ENCODE measurements around the gene NDRG3.

GRCh38 chr20:36791862-36792261 is 46.0 kb upstream of the NDRG3 start:
- TF ChIP-seq CTCF (IDR thresholded peaks at IDR 0.05) (no peak), EP300 (IDR thresholded peaks at IDR 0.05) (no peak), POLR2A (IDR thresholded peaks at IDR 0.05) (no peak), POLR2AphosphoS5 (IDR thresholded peaks at IDR 0.05) (no peak)
